ENCODE results near the gene EPB41. TPM values are rescaled to one million over a fixed set of nuclear protein-coding genes. Genes with fewer than 3 reads are reported as not detected.
"Not testable (repeated sequence)": the region's sequence is repeated elsewhere in the genome, so short reads cannot be mapped to it uniquely, and the experiment has no call there.

Gene EPB41
- polyA plus RNA-seq, 3 donors: 7.0 to 16.3 (median 11.0) TPM

DNA sequence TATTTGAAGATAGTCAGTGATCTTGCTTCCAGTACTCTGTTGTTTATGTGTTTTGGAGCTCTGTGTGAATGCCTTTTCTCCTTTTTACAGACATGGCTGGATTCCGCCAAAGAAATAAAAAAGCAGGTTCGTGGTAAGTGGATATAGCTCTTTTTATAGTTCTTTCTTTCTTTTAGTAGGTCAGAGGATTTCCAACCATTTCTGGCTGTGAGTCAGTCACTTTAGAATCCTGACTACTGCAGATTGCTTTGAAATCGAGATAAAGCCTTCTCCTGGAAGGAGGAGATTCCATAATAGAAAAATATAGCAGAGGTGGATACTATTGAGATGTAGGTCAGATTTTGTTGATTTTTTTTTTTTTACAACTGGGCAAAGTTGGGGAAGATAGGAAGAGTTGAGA, 97.4 kb downstream of the EPB41 start:
- no peak overlapping the region for H3K27ac ChIP-seq (ENCODE audit: low read depth, low read length)
- 73 to 84% (median 83%) methylated on average over 3 of the region's 3 CpGs for WGBS, 3 donors

GRCh38 chr1:29017235-29017634, 102.9 kb downstream of the EPB41 start:
- no peak overlapping the region for H3K27ac ChIP-seq (ENCODE audit: low read depth, low read length)
- 87 to 91% (median 89%) methylated on average over 5 of the region's 5 CpGs for WGBS, 3 donors

GRCh38 chr1:29017975-29018712, 103.8 kb downstream of the EPB41 start:
- H3K27ac ChIP-seq (ENCODE audit: low read depth, low read length): no peak overlapping the region
- 91 to 92% (median 92%) methylated on average over 8 of the region's 8 CpGs for WGBS, 3 donors

GRCh38 chr1:29022620-29023019, 108.3 kb downstream of the EPB41 start:
- no peak overlapping the region for H3K27ac ChIP-seq (ENCODE audit: low read depth, low read length)
- 93 to 98% (median 98%) methylated on average over 3 of the region's 3 CpGs for WGBS, 3 donors

DNA sequence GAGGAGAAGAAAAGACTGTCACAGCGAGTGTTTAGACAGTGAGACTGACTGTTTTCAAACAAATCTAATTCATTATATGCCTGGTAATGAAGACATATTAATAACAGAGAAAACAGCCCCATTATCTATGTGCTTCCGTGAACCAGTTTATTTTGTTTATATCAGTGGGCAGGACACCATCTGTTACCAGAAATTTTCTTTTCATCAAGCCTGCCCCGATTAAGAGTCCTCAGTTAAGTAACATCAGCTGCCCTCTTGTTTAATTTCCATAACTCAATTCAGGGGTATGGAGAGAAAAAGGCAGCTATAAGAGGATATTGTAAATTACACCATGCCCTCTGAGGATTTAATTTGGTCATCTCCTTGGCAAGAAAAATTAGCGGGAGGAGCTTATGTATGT, 115.3 kb downstream of the EPB41 start:
- 77 to 86% (median 79%) methylated on average over 4 of the region's 4 CpGs for WGBS, 3 donors
- no peak overlapping the region for H3K27ac ChIP-seq (ENCODE audit: low read depth, low read length)

GRCh38 chr1:29032841-29033240, 118.5 kb downstream of the EPB41 start:
- H3K27ac ChIP-seq (ENCODE audit: low read depth, low read length): no peak overlapping the region
- 79 to 88% (median 88%) methylated on average over 4 of the region's 4 CpGs for WGBS, 3 donors

DNA sequence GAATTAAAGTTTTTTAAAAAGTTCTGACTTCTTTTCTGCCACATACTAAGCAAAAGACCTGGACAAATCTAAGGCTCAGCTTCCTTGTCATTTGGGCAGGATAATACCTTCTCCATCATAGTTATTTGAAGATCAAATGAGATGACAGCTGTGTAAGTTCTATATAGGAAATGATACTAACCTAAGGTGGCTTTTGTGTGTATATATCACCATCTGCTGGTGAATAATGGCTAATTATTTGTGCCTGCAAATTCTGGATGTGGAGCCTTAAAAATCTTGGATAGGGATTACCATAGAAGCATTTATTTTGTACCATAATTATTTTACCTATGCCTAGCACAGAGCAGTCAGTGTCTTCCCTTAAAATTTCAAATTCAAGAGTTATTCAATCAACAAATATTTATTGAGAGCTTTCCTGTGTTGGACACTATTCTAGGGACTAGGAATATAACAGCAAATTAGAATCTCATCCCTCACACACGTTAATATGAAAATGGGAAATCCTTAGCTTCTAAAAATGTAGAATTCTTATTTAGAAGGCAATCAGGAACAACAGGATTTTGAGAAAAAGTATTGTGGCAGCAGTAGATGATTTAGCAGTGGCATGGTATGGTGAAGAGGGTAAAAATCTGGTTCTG, 119.6 kb downstream of the EPB41 start:
- 64 to 81% (median 70%) methylated on average over 1 of the region's 1 CpG for WGBS, 3 donors
- H3K27ac ChIP-seq (ENCODE audit: low read depth, low read length): no peak overlapping the region

GRCh38 chr1:29043274-29043965, 129.1 kb downstream of the EPB41 start:
- no peak overlapping the region for H3K27ac ChIP-seq (ENCODE audit: low read depth, low read length)
- WGBS, 3 donors: 74 to 81% (median 74%) methylated on average over 6 of the region's 6 CpGs

DNA sequence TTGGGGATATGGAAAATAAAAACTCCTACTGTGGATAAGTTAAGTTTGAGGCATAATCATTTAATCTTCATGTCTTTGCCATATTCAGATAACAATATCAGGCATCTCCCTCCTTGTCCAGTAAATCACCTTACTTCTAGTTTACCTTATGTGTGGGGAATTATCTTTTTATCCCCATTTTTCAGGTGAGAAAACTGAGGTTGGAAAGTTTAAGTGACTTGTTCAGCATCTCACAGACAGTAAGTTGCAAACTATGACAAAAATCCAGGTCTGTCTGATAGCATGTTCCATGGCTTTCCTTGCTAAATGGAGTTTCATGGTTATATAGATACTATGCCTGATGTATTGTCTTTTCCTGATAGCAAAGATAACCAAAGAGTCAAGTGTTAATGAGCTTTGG, 129.6 kb downstream of the EPB41 start:
- no peak overlapping the region for H3K27ac ChIP-seq (ENCODE audit: low read depth, low read length)

DNA sequence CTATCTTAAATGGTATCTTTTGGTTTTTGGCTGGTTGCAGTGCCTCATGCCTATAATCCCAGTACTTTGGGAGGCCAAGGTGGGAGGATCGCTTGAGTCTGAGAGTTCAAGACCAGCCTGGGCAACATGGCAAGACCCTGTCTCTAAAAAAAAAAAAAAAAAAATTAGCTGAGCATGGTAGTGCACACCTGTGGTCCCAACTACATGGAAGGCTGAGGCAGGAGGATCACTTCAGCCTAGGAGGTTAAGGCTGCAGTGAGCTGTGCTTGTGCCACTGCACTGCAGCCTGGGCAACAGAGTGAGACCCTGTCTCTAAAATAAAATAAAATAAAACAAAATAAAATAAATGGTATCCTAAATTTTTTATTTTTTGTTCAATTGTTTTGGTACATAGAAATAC, 131.3 kb downstream of the EPB41 start:
- WGBS, 3 donors: 100% methylated on average over 1 of the region's 1 CpG
- H3K27ac ChIP-seq (ENCODE audit: low read depth, low read length): not testable (repeated sequence)

DNA sequence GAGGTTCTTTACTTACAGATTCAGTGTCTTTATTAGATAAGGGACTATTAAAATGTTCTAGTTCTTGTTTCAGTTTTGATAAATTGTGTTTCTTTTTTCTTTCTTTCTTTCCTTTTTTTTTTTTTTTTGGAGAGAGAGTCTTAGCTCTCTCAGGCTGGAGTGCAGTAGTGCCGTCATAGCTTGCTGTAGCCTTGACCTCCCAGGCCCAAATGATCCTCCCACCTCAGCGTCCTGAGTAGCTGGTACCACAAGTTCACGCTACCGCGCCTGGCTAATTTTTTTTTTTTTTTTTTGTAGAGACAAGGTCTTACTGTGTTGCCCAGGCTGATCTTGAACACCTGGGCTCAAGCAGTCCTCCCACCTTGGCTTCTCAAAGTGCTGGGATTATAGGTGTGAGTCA, 132.8 kb downstream of the EPB41 start:
- H3K27ac ChIP-seq (ENCODE audit: low read depth, low read length): no peak overlapping the region
- WGBS, 3 donors: 83 to 96% (median 95%) methylated on average over 5 of the region's 5 CpGs

DNA sequence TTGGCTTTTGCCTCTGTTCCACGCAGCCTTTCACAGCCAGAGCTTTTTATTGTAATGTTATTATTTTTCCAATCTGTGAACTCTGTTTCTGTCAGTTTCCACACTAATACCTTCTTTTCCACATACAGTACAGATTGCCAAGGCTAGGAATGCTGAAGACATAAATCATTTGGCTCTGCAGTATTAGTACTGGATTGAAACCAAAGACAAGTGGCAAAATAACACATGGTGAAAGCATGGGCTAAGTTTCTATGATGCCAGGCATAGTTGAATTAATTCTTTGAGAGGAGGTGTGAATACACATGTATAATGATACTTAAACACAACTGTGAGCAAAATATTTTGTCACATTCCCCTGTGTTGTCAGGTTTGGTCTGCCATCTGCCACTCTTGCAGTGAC, 135.8 kb downstream of the EPB41 start:
- WGBS, 3 donors: 79 to 93% (median 91%) methylated on average over 1 of the region's 1 CpG
- no peak overlapping the region for H3K27ac ChIP-seq (ENCODE audit: low read depth, low read length)

DNA sequence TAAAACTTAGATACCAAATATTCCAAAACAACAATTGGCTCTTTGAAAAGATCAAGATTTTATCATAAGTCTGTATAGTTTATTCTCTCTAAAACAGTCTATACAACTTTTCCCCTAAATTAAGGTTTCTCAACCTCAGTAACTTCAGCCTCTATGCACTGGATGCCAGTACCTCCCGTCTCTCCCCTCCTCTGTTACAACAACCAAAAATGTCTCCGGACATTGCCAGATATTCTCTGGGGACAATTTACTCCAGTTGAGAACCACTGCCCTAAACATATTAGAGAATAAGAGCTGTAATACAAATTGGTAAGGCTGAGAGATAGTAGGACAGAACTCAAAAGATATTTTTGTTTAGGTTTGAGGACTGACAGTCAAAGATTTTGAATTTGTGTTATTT, 137.7 kb downstream of the EPB41 start:
- H3K27ac ChIP-seq (ENCODE audit: low read depth, low read length): no peak overlapping the region
- 38 to 83% (median 41%) methylated on average over 2 of the region's 2 CpGs for WGBS, 3 donors

DNA sequence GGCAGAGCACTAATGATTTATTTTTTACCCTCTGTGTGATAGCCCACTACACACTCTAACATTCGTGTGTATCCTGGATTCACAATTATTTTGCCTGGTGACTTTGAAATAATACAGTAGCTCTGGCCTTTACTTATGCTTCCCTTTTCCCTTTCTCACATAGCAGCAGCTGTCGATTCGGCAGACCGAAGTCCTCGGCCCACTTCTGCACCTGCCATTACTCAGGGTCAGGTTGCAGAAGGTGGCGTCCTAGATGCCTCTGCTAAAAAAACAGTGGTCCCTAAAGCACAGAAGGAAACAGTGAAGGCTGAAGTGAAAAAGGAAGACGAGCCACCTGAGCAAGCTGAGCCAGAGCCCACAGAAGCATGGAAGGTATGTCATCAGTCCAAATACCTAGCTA, 138.6 kb downstream of the EPB41 start:
- 86 to 93% (median 88%) methylated on average over 7 of the region's 7 CpGs for WGBS, 3 donors
- H3K27ac ChIP-seq (ENCODE audit: low read depth, low read length): no peak overlapping the region

DNA sequence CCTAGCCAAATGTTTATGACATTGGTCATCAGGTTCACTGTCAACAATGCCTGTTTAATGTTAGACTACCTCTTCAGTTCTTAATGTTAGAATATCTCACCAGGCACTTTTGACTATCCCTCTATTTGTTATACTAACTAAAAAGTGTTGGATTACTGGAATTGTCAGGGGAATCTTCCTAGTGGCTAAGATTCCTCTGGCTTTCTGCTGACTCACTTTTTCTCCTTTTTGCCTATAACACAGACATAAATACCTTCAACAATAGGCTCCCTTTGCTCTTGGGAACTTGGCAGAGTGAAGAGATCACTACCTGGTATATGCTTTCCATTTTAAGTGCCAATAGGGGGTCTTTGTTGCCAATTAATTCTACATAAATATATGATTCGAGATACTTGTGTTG, 140.8 kb downstream of the EPB41 start:
- WGBS, 3 donors: 94 to 100% (median 98%) methylated on average over 1 of the region's 1 CpG
- H3K27ac ChIP-seq (ENCODE audit: low read depth, low read length): no peak overlapping the region

DNA sequence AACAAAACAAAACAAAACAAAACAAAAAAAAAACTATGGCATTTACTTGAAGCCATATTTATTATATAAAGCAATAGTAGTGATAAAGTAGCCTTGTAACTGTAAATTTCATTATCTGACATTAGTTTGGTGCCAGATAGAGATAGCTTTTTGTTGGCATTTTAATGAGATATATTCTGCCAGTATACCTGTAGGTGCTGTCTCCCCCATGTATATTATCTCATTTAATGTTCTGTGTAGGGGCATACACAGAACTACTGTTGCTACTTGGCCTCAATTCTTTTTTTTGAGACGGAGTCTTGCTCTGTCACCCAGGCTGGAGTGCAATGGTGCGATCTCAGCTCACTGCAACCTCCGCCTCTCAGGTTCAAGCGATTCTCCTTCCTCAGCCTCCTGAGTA, 141.9 kb downstream of the EPB41 start:
- WGBS, 3 donors: 95 to 100% (median 99%) methylated on average over 4 of the region's 4 CpGs

DNA sequence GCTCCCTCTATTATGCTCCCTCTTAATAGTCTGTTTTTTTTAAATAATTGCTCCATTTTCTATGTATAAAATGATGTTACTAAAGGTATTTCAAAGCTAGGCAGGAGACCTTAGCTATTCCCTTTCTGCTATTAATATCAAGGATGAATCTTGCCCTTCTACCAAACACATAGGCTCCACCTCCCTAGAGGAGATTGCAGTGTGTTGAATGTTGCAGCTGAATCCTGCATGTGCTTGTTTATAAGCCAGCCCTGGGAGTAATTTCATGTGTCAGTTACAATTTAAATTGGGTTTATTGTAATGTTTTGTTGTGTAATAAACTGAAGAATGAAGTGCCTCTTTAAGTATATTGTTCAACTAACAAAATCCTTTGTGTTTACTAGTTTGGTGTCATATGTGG, 143.3 kb downstream of the EPB41 start:
- no peak overlapping the region for H3K27ac ChIP-seq (ENCODE audit: low read depth, low read length)

More for the DNA sequence above, 141.9 kb downstream of the EPB41 start:
- H3K27ac ChIP-seq (ENCODE audit: low read depth, low read length): no peak overlapping the region

GRCh38 chr1:29062157-29062942, 148.0 kb downstream of the EPB41 start:
- H3K27ac ChIP-seq (ENCODE audit: low read depth, low read length): no peak overlapping the region
- WGBS, 3 donors: 63 to 68% (median 64%) methylated on average over 4 of the region's 4 CpGs

DNA sequence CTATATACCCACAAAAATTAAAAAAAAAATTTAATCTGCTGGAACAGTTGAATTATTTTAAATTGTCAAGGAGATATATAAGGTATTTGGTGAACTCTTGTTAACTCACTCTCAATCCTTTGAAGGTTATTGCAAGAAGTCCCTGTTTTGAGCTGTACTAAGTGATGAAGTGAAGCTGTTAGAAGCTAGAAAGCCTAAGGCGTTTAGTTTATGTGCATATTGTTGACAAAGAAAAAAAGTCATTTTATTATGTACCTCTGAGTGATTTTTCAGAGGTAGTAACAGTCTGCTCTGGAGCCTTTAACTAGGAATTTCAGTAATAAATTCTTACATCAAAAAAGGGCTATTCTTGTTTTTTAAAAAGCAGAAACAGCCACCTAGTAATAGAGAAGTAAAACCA, 149.7 kb downstream of the EPB41 start:
- H3K27ac ChIP-seq (ENCODE audit: low read depth, low read length): no peak overlapping the region
- WGBS, 3 donors: 79 to 86% (median 83%) methylated on average over 1 of the region's 1 CpG

All from adipose tissue (tissue), 3 donors.